GM12878 (cell line): ENCODE results near the gene CUL4A. TPM values are rescaled to one million over a fixed set of nuclear protein-coding genes. Genes with fewer than 3 reads are reported as not detected.

Source experiments
- ATAC-seq: fragments of 200-7000 bp; cut with Tn5 transposase; 3 replicates; pipeline ENCODE4 v1.9.1; 2020; ENCODE audit warnings: mild to moderate bottlenecking, moderate library complexity
- BruUV-seq: library from RNA; stranded (reverse); fragments of 400-500 nt; replicated peaks from 2 replicates; lab custom pipeline; 2021; lab: Mats Ljungman, UMichigan
- CTCF ChIA-PET: fragments of 300-600 bp; sonication (Branson Sonifier 250); formaldehyde crosslinking; extraction: SDS; loops from one replicate; lab custom pipeline; 2021; ENCODE audit warnings: inconsistent platforms; lab: Yijun Ruan, JAX
- POLR2A ChIA-PET: fragments of 350-600 bp; formaldehyde crosslinking; extraction: SDS; loops from one replicate; lab custom pipeline; 2021; ENCODE audit warnings: inconsistent platforms; lab: Charles Lee
- RAD21 ChIA-PET: fragments of 300-600 bp; sonication (Branson Sonifier 250); formaldehyde crosslinking; loops from one replicate; lab custom pipeline; 2023; ENCODE audit warnings: antibody characterized with exemption; ENCODE audit not compliant: unreplicated experiment; lab: Charles Lee
- SMC1A ChIA-PET: fragments of 300-600 bp; sonication (Branson Sonifier 250); formaldehyde crosslinking; loops from one replicate; lab custom pipeline; 2023; ENCODE audit not compliant: unreplicated experiment, uncharacterized antibody; lab: Charles Lee
- DNase-seq: peaks from one replicate; pipeline ENCODE4 v3.0.0-alpha.2; 2011; ENCODE audit warnings: low read depth, low spot score
- FAIRE-seq: peaks from 3 replicates; lab custom pipeline; 2011; peaks lifted over from hg19 to GRCh38; lab: Jason Lieb, UNC
- H2AFZ ChIP-seq: 2 replicates; pipeline ENCODE4 v1.6.0; 2011; ENCODE audit warnings: low read depth, low read length, control low read depth; ENCODE audit not compliant: control insufficient read depth
- H3K27ac ChIP-seq: 2 replicates; pipeline ENCODE4 v1.5.1; 2011; ENCODE audit warnings: control low read depth; ENCODE audit not compliant: control insufficient read depth, insufficient read depth
- H3K27me3 ChIP-seq, 2 experiments: replicated peaks in 1 of 2; 2 replicates each; pipeline versions ENCODE4 v1.6.0 to v1.6.1; 2011; ENCODE audit warnings: low read length in 1 of 2; ENCODE audit not compliant: control insufficient read depth in 2 of 2, insufficient read depth in 2 of 2
- H3K36me3 ChIP-seq, 2 experiments: 2 replicates each; pipeline ENCODE4 v1.5.1; 2011; ENCODE audit warnings: low read length in 1 of 2; ENCODE audit not compliant: control insufficient read depth in 2 of 2, insufficient read depth in 2 of 2
- H3K4me1 ChIP-seq: 2 replicates; pipeline ENCODE4 v1.6.1; 2011; ENCODE audit warnings: mild to moderate bottlenecking, low read length, moderate library complexity, mixed read lengths; ENCODE audit not compliant: control insufficient read depth, insufficient read depth
- H3K4me2 ChIP-seq: 2 replicates; pipeline ENCODE4 v1.6.0; 2011; ENCODE audit warnings: control low read depth; ENCODE audit not compliant: control insufficient read depth, insufficient read depth
- H3K4me3 ChIP-seq: fragments of 200-600 bp; sonication (generic); 2 replicates; pipeline ENCODE4 v1.5.1; 2016
- H3K79me2 ChIP-seq: 2 replicates; pipeline ENCODE4 v1.6.0; 2011; ENCODE audit warnings: low read length; ENCODE audit not compliant: control insufficient read depth, insufficient read depth
- H3K9ac ChIP-seq: 2 replicates; pipeline ENCODE4 v1.8.0; 2011; ENCODE audit warnings: low read length, control low read depth, mixed read lengths; ENCODE audit not compliant: control insufficient read depth, insufficient read depth
- H3K9me3 ChIP-seq: replicated peaks from 3 replicates; pipeline ENCODE4 v1.5.1; 2011; ENCODE audit warnings: mild to moderate bottlenecking, low read length; ENCODE audit not compliant: control insufficient read depth, insufficient read depth
- H4K20me1 ChIP-seq: 2 replicates; pipeline ENCODE4 v1.6.0; 2011; ENCODE audit not compliant: control insufficient read depth, insufficient read depth
- BACH1 ChIP-seq: fragments of 450-650 bp; IDR thresholded peaks from 2 replicates; pipeline ENCODE4 v1.6.1; 2017; ENCODE audit warnings: mild to moderate bottlenecking, borderline replicate concordance
- BMI1 ChIP-seq: fragments of 450-650 bp; IDR thresholded peaks from 2 replicates; pipeline ENCODE4 v1.6.1; 2016; ENCODE audit warnings: mild to moderate bottlenecking, moderate library complexity, borderline replicate concordance
- CBX3 ChIP-seq: fragments of 200-600 bp; sonication (generic); IDR thresholded peaks from 2 replicates; pipeline ENCODE4 v1.6.1; 2016; ENCODE audit warnings: low read depth, borderline replicate concordance
- CHD4 ChIP-seq: fragments of 200-600 bp; sonication (generic); IDR thresholded peaks from 2 replicates; pipeline ENCODE4 v1.6.1; 2016; ENCODE audit warnings: mild to moderate bottlenecking
- ETV6 ChIP-seq, 2 experiments: fragments of 450-650 bp in 1 of 2; IDR thresholded peaks in 1 of 2; conservative IDR thresholded peaks in 1 of 2; 2 replicates each; pipeline ENCODE4 v1.6.1; 2014; ENCODE audit warnings: antibody characterized with exemption in 1 of 2, borderline replicate concordance in 1 of 2, low read depth in 1 of 2, mild to moderate bottlenecking in 1 of 2, moderate library complexity in 1 of 2
- HDAC6 ChIP-seq: fragments of 200-600 bp; sonication (generic); IDR thresholded peaks from one replicate; pipeline ENCODE4 v1.8.0; 2017; ENCODE audit warnings: antibody characterized with exemption; ENCODE audit not compliant: unreplicated experiment
- MYB ChIP-seq: fragments of 150-350 bp; IDR thresholded peaks from 2 replicates; pipeline ENCODE4 v1.6.1; 2014; ENCODE audit warnings: mild to moderate bottlenecking, low read depth, low read length, borderline replicate concordance
- NFIC ChIP-seq: IDR thresholded peaks from 2 replicates; pipeline ENCODE4 v1.6.1; 2012; ENCODE audit warnings: low read depth, mild to moderate bottlenecking, inconsistent platforms, low read length, moderate library complexity
- RBBP5 ChIP-seq: fragments of 200-600 bp; sonication (generic); conservative IDR thresholded peaks from 2 replicates; pipeline ENCODE4 v1.6.1; 2016
- SMARCA5 ChIP-seq: fragments of 450-650 bp; IDR thresholded peaks from 2 replicates; pipeline ENCODE4 v1.6.1; 2017; ENCODE audit warnings: mild to moderate bottlenecking
- STAT3 ChIP-seq: IDR thresholded peaks from 2 replicates; pipeline ENCODE4 v1.6.1; 2011; ENCODE audit warnings: low read depth, low read length, improper control_type of control experiment
- TAF1 ChIP-seq: IDR thresholded peaks from 2 replicates; pipeline ENCODE4 v1.6.1; 2011; ENCODE audit warnings: mild to moderate bottlenecking, low read depth, low read length, borderline replicate concordance
- WGBS: methylation state at CpG from one replicate; pipeline ENCODE4 v1.1.6; 2016; ENCODE audit warnings: low lambda C conversion rate; ENCODE audit not compliant: insufficient replicate concordance, insufficient coverage; ENCODE audit errors: missing lambda C conversion rate; 5-methylcytosine and 5-hydroxymethylcytosine counted together
- in situ Hi-C: fragments of 300-500 bp; cut with MboI; formaldehyde crosslinking; loops from 9 replicates; pipeline ENCODE4 v1.14.3; 2018; ENCODE audit warnings: mixed read lengths
- intact Hi-C: fragments of 100-400 bp; cut with micrococcal nuclease; formaldehyde crosslinking; loops from one replicate; pipeline ENCODE4 v1.14.2; 2022; ENCODE audit not compliant: unreplicated experiment
- polyA plus RNA-seq, 11 experiments: library from polyadenylated mRNA; depleted of rRNA in 4 of 11; unstranded in 6 of 11; stranded (reverse) in 5 of 11; fragments of >200 nt; fragmentation: Nextera tagmentation in 4 of 11; fragmentation: Illumina TruSeq in 1 of 11; extraction: Ambion mirVana in 4 of 11; extraction: Trizol in 1 of 11; gene quantifications; 1 replicate in 1 of 11; 2 replicates in 10 of 11; pipeline versions ENCODE4 v1.2.1 to v1.2.3, GENCODE V29; 2011 to 2016; ENCODE audit warnings: inconsistent platforms in 2 of 11, missing spikeins in 2 of 11, low read depth in 1 of 11
- total RNA-seq, 4 experiments: library from RNA; depleted of rRNA in 3 of 4; stranded (reverse); fragments of >200 nt in 3 of 4; fragmentation: Illumina TruSeq in 1 of 4; extraction: Trizol in 1 of 4; gene quantifications; 2 replicates each; pipeline versions ENCODE4 v1.2.1 to v1.2.3, GENCODE V29; 2013 to 2021
- TF ChIP-seq, protein P1 (sequence below): IDR thresholded peaks from 2 replicates; pipeline ENCODE4 v1.6.1; 2012; ENCODE audit warnings: low read depth, low read length, improper control_type of control experiment
- TF ChIP-seq, protein P2 (sequence below): IDR thresholded peaks from 2 replicates; pipeline ENCODE4 v1.6.1; 2011; ENCODE audit warnings: borderline replicate concordance, low read depth, mild to moderate bottlenecking, moderate library complexity, low read length; ENCODE audit not compliant: insufficient read depth, poor library complexity, severe bottlenecking
- TF ChIP-seq, protein P3 (sequence below): fragments of 450-650 bp; IDR thresholded peaks from 2 replicates; pipeline ENCODE4 v1.6.1; 2017; ENCODE audit warnings: low read depth, mild to moderate bottlenecking, moderate library complexity
- TF ChIP-seq, protein P4 (sequence below): IDR thresholded peaks from 2 replicates; pipeline ENCODE4 v1.6.1; 2012; ENCODE audit warnings: low read depth, low read length, improper control_type of control experiment

Gene CUL4A
- total and polyA plus RNA-seq, 10 of the 15 experiments (the other 5 are each of a cell fraction or from before 2014, with no cell fraction given): 19.7 to 74.3 (median 55.6) TPM

DNA sequence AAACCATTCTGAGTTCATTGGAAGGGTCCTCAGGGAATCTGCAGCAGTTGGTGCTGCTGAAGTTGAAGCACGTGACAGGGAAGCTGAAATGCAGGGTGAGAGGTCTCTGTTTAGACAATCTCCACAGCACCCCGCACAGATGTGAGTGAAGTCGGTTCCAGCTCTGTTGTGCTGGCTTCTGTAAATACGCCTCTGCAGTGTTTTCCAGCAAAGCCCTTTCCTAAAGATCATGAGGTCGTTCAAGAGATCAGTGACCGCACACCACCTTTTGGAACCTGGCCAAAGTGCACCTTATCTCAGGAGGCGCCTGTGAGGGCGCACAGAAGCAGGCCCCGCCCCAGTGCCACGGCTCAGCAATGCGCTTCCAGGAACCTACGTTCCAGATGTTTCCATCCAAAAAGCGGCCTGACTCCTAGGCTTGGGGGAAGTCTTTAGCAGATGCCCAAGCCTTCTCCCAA is 10.8 kb downstream of the CUL4A start:
- RAD21 ChIA-PET: no interaction called here
- Histone ChIP-seq H3K4me3 (no peak overlapping the region), H3K79me2 (peaks cover 26% of the 10 kb centered on the region), H3K4me2 (no peak overlapping the region), H3K4me1 (peaks cover 4% of the 10 kb centered on the region), H3K9me3 (no peaks in the 10 kb centered on the region), H3K9ac (no peak overlapping the region), H3K27me3 (no peaks in the 10 kb centered on the region), H4K20me1 (0 out of 2 replicates have a peak, but pooled peaks cover 10% of the 10 kb centered on the region), H3K27ac (no peak overlapping the region), H3K36me3 (peaks cover 16 to 21% of the 10 kb centered on the region in 2 experiments), H2AFZ (no peak overlapping the region)
- FAIRE-seq: no peak
- CTCF ChIA-PET: no interaction called here
- BruUV-seq: no TSS peak
- no peak for ATAC-seq
- no peak for DNase-seq
- SMC1A ChIA-PET: no interaction called here
- in situ Hi-C loops (no loop called here), intact Hi-C loops (no loop called here)
- 94% methylated on average over 13 of the region's 13 CpGs for WGBS
- POLR2A ChIA-PET: no interaction called here
- TF ChIP-seq NFIC (no peak), CHD4 (no peak), BACH1 (no peak), ETV6 (conservative IDR thresholded peaks at IDR 0.05 in 1 of 2, IDR thresholded peaks at IDR 0.05 in 1 of 2; ENCODE audit: borderline replicate concordance in 1 of 2, low read depth in 1 of 2) (no peak), TAF1 (no peak), SMARCA5 (no peak), MYB (no peak), HDAC6 (no peak), STAT3 (no peak), RBBP5 (no peak), BMI1 (no peak), CBX3 (no peak)
- TF ChIP-seq, protein P1, sequence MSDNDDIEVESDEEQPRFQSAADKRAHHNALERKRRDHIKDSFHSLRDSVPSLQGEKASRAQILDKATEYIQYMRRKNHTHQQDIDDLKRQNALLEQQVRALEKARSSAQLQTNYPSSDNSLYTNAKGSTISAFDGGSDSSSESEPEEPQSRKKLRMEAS: no peak
- TF ChIP-seq, protein P2, sequence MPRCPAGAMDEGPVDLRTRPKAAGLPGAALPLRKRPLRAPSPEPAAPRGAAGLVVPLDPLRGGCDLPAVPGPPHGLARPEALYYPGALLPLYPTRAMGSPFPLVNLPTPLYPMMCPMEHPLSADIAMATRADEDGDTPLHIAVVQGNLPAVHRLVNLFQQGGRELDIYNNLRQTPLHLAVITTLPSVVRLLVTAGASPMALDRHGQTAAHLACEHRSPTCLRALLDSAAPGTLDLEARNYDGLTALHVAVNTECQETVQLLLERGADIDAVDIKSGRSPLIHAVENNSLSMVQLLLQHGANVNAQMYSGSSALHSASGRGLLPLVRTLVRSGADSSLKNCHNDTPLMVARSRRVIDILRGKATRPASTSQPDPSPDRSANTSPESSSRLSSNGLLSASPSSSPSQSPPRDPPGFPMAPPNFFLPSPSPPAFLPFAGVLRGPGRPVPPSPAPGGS: no peak
- TF ChIP-seq, protein P3, sequence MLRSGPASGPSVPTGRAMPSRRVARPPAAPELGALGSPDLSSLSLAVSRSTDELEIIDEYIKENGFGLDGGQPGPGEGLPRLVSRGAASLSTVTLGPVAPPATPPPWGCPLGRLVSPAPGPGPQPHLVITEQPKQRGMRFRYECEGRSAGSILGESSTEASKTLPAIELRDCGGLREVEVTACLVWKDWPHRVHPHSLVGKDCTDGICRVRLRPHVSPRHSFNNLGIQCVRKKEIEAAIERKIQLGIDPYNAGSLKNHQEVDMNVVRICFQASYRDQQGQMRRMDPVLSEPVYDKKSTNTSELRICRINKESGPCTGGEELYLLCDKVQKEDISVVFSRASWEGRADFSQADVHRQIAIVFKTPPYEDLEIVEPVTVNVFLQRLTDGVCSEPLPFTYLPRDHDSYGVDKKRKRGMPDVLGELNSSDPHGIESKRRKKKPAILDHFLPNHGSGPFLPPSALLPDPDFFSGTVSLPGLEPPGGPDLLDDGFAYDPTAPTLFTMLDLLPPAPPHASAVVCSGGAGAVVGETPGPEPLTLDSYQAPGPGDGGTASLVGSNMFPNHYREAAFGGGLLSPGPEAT: no peak
- TF ChIP-seq, protein P4, sequence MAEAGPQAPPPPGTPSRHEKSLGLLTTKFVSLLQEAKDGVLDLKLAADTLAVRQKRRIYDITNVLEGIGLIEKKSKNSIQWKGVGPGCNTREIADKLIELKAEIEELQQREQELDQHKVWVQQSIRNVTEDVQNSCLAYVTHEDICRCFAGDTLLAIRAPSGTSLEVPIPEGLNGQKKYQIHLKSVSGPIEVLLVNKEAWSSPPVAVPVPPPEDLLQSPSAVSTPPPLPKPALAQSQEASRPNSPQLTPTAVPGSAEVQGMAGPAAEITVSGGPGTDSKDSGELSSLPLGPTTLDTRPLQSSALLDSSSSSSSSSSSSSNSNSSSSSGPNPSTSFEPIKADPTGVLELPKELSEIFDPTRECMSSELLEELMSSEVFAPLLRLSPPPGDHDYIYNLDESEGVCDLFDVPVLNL: no peak
